Mesothelial cell of epicardium (in vitro differentiated cells): ENCODE measurements around the gene GLRX5. TPM values are rescaled to one million over a fixed set of nuclear protein-coding genes. Genes with fewer than 3 reads are reported as not detected.

Source experiments
- DNase-seq, 2 experiments: peaks; one replicate each; pipeline ENCODE4 v3.0.0; 2021; ENCODE audit warnings: low spot score in 2 of 2; ENCODE audit not compliant: unreplicated experiment in 2 of 2
- H3K27ac Mint-ChIP-seq: 2 replicates; pipeline ENCODE4 v1.8.0; 2021; ENCODE audit warnings: mixed read lengths
- H3K27me3 Mint-ChIP-seq: 2 replicates; pipeline ENCODE4 v1.8.0; 2021; ENCODE audit warnings: low read depth, mixed read lengths
- H3K36me3 Mint-ChIP-seq: 2 replicates; pipeline ENCODE4 v1.8.0; 2021; ENCODE audit warnings: mixed read lengths
- H3K4me1 Mint-ChIP-seq: 2 replicates; pipeline ENCODE4 v1.8.0; 2021; ENCODE audit warnings: mixed read lengths
- H3K4me3 Mint-ChIP-seq: 2 replicates; pipeline ENCODE4 v1.8.0; 2021; ENCODE audit warnings: mild to moderate bottlenecking, moderate library complexity, mixed read lengths
- H3K9me3 Mint-ChIP-seq: 2 replicates; pipeline ENCODE4 v1.8.0; 2021; ENCODE audit warnings: mixed read lengths
- CTCF ChIP-seq: fragments of 200-600 bp; sonication (generic); IDR thresholded peaks from one replicate; pipeline ENCODE4 v1.5.0; 2021; ENCODE audit warnings: antibody characterized with exemption; ENCODE audit not compliant: unreplicated experiment
- total RNA-seq: library from RNA; stranded (reverse); gene quantifications from 3 replicates; pipeline ENCODE4 v1.2.1, GENCODE V29; 2021

GLRX5 gene
- total RNA-seq, 1 donor from 2014 or later = 38.4 TPM

- Mint-ChIP-seq H3K4me1 (peaks cover 2% of the 10 kb centered on the region), H3K4me3 (no peak overlapping the region), H3K36me3 (peaks cover 26% of the 10 kb centered on the region), H3K9me3 (peaks cover 14% of the 10 kb centered on the region), H3K27ac (no peak overlapping the region), H3K27me3 (no peaks in the 10 kb centered on the region)
- DNase-seq = no peak
- no peak for TF ChIP-seq CTCF
These were observed 18.3 kb downstream of the GLRX5 start for GRCh38 chr14:95553141-95553540.

GRCh38 chr14:95555053-95555452 is 20.2 kb downstream of the GLRX5 start:
- no peak overlapping the region for H3K27ac Mint-ChIP-seq
- H3K36me3 Mint-ChIP-seq = peaks cover 15% of the 10 kb centered on the region
- H3K27me3 Mint-ChIP-seq = no peaks in the 10 kb centered on the region
- no peak overlapping the region for H3K4me3 Mint-ChIP-seq
- no peak for TF ChIP-seq CTCF
- H3K9me3 Mint-ChIP-seq = peaks cover 9% of the 10 kb centered on the region
- no peak for DNase-seq
- no peaks in the 10 kb centered on the region for H3K4me1 Mint-ChIP-seq

GRCh38 chr14:95557291-95557690 is 22.4 kb downstream of the GLRX5 start:
- no peak for TF ChIP-seq CTCF
- Mint-ChIP-seq H3K27ac (no peak overlapping the region), H3K9me3 (no peaks in the 10 kb centered on the region), H3K4me3 (no peak overlapping the region), H3K4me1 (peaks cover 2% of the 10 kb centered on the region), H3K36me3 (no peaks in the 10 kb centered on the region), H3K27me3 (peaks cover 6% of the 10 kb centered on the region)
- no peak for DNase-seq

- no peak for TF ChIP-seq CTCF
- no peaks in the 10 kb centered on the region for H3K36me3 Mint-ChIP-seq
- H3K4me1 Mint-ChIP-seq = peaks cover 2% of the 10 kb centered on the region
- H3K4me3 Mint-ChIP-seq = no peak overlapping the region
- no peak overlapping the region for H3K27ac Mint-ChIP-seq
- no peaks in the 10 kb centered on the region for H3K9me3 Mint-ChIP-seq
- DNase-seq = no peak
- peaks cover 10% of the 10 kb centered on the region for H3K27me3 Mint-ChIP-seq
These were observed 23.0 kb downstream of the GLRX5 start for GRCh38 chr14:95557832-95558231.

GRCh38 chr14:95559203-95559602 is 24.4 kb downstream of the GLRX5 start:
- TF ChIP-seq CTCF = no peak
- DNase-seq = no peak
- Mint-ChIP-seq H3K9me3 (no peaks in the 10 kb centered on the region), H3K27ac (no peak overlapping the region), H3K36me3 (no peaks in the 10 kb centered on the region), H3K4me1 (peaks cover 2% of the 10 kb centered on the region), H3K4me3 (no peak overlapping the region), H3K27me3 (peaks cover 10% of the 10 kb centered on the region)

- no peaks in the 10 kb centered on the region for H3K9me3 Mint-ChIP-seq
- no peak overlapping the region for H3K27ac Mint-ChIP-seq
- H3K4me3 Mint-ChIP-seq = no peak overlapping the region
- TF ChIP-seq CTCF = peak; percentile 94
- DNase-seq = peak; percentile 85 to 97
- peaks cover 10% of the 10 kb centered on the region for H3K27me3 Mint-ChIP-seq
- peaks cover 2% of the 10 kb centered on the region for H3K4me1 Mint-ChIP-seq
- no peaks in the 10 kb centered on the region for H3K36me3 Mint-ChIP-seq
These were observed 26.2 kb downstream of the GLRX5 start for GRCh38 chr14:95561001-95561412.
